Fibroblast of lung (primary cell): ENCODE results near the gene TWF2.

ENCODE experiments used
- CTCF ChIP-seq, 2 donors: IDR thresholded peaks in 1 of 2; conservative IDR thresholded peaks in 1 of 2; 1 replicate in 1 of 2; 2 replicates in 1 of 2; pipeline ENCODE4 v1.5.1; 2011 to 2012; ENCODE audit warnings: low read length in 2 of 2, control low read depth in 1 of 2, inconsistent platforms in 1 of 2, low read depth in 1 of 2, mild to moderate bottlenecking in 1 of 2
- EZH2 ChIP-seq: IDR thresholded peaks from 2 replicates; pipeline ENCODE4 v1.5.1; 2012; ENCODE audit warnings: low read length, control low read depth, mild to moderate bottlenecking; ENCODE audit errors: missing control alignments

DNA sequence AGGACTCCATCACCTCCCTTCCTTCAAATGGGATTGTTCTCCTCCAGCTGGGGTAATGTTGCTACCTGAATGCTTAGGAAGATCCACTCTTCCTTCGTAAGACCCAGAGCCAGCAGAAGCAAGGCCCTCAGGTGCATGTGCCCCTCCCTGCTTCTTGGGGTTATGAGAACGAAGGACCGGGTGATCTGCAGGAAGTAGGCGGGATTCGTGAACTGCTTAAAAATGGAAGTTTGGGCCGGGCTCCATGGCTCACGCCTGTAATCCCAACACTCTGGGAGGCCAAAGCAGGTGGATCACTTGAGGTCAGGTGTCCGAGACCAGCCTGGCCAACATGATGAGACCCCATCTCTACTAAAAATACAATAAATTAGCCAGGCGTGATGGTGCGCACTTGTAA, 21.6 kb downstream of the TWF2 start:
- TF ChIP-seq CTCF (conservative IDR thresholded peaks at IDR 0.05 in 1 of 2, IDR thresholded peaks at IDR 0.05 in 1 of 2; ENCODE audit: low read depth in 1 of 2, low read length in 2 of 2), result no peak
- no peak for TF ChIP-seq EZH2
